IMR-90 (cell line): ENCODE data around the gene TEAD1.

Experiments
- CTCF ChIP-seq: conservative IDR thresholded peaks from 2 replicates; pipeline ENCODE4 v1.5.1; 2012; ENCODE audit warnings: mild to moderate bottlenecking, low read depth, low read length, improper control_type of control experiment
- ELK1 ChIP-seq: fragments of 150-350 bp; IDR thresholded peaks from 2 replicates; pipeline ENCODE4 v1.6.1; 2016; ENCODE audit warnings: low read depth, mild to moderate bottlenecking, low read length, moderate library complexity, borderline replicate concordance
- FOS ChIP-seq: fragments of 150-350 bp; IDR thresholded peaks from 2 replicates; pipeline ENCODE4 v1.6.1; 2016; ENCODE audit warnings: low read depth, low read length
- MAFK ChIP-seq: IDR thresholded peaks from 2 replicates; pipeline ENCODE4 v1.6.1; 2012; ENCODE audit warnings: low read depth, low read length, improper control_type of control experiment
- MXI1 ChIP-seq: IDR thresholded peaks from 2 replicates; pipeline ENCODE4 v1.6.1; 2012; ENCODE audit warnings: low read depth, mild to moderate bottlenecking, low read length, moderate library complexity, borderline replicate concordance
- POLR2A ChIP-seq: IDR thresholded peaks from 2 replicates; pipeline ENCODE4 v1.6.1; 2012; ENCODE audit warnings: mild to moderate bottlenecking, low read depth, low read length
- RAD21 ChIP-seq: IDR thresholded peaks from 2 replicates; pipeline ENCODE4 v1.6.1; 2012; ENCODE audit warnings: low read length, improper control_type of control experiment
- RCOR1 ChIP-seq: IDR thresholded peaks from 2 replicates; pipeline ENCODE4 v1.6.1; 2012; ENCODE audit warnings: mild to moderate bottlenecking, low read length, improper control_type of control experiment; ENCODE audit not compliant: insufficient replicate concordance
- RFX5 ChIP-seq: IDR thresholded peaks from 2 replicates; pipeline ENCODE4 v1.8.0; 2012; ENCODE audit warnings: low read depth, mild to moderate bottlenecking, low read length, moderate library complexity
- USF2 ChIP-seq: fragments of 150-350 bp; IDR thresholded peaks from 2 replicates; pipeline ENCODE4 v1.6.1; 2017; ENCODE audit warnings: mild to moderate bottlenecking, antibody characterized with exemption, low read length, low read depth

- TF ChIP-seq CTCF (no peak), ELK1 (no peak), POLR2A (no peak), MAFK (no peak), MXI1 (no peak), RCOR1 (no peak), RFX5 (no peak), RAD21 (no peak), FOS (no peak), USF2 (no peak)
Observed at GRCh38 chr11:12749442-12749841, 75.2 kb downstream of the TEAD1 start.
